ENCODE results near the gene MDFIC.

The MDFIC gene

GRCh38 chr7:114957444-114957843, 35.5 kb downstream of the MDFIC start:
- no peak for DNase-seq

- DNase-seq: no peak
These were observed 38.0 kb downstream of the MDFIC start for GRCh38 chr7:114959931-114960330.

- no peak for DNase-seq
These were observed 40.5 kb downstream of the MDFIC start for GRCh38 chr7:114962441-114962840.

GRCh38 chr7:114966156-114966555, 44.3 kb downstream of the MDFIC start:
- DNase-seq: no peak

- DNase-seq: no peak
These were observed 47.2 kb downstream of the MDFIC start for GRCh38 chr7:114969096-114969495.

GRCh38 chr7:114970308-114970707, 48.4 kb downstream of the MDFIC start:
- no peak for DNase-seq

- DNase-seq: no peak
These were observed 48.8 kb downstream of the MDFIC start for GRCh38 chr7:114970732-114971131.

- no peak for DNase-seq
These were observed 50.7 kb downstream of the MDFIC start for GRCh38 chr7:114972567-114972966.

GRCh38 chr7:114973147-114973546, 51.3 kb downstream of the MDFIC start:
- no peak for DNase-seq

- no peak for DNase-seq
These were observed 53.5 kb downstream of the MDFIC start for GRCh38 chr7:114975401-114975800.

GRCh38 chr7:114976666-114977065, 54.8 kb downstream of the MDFIC start:
- no peak for DNase-seq

- no peak for DNase-seq
These were observed 55.4 kb downstream of the MDFIC start for GRCh38 chr7:114977277-114977676.

- DNase-seq: no peak
These were observed 57.5 kb downstream of the MDFIC start for GRCh38 chr7:114979388-114979787.

- DNase-seq: no peak
These were observed 58.1 kb downstream of the MDFIC start for GRCh38 chr7:114979803-114980507.

- DNase-seq: no peak
These were observed 59.4 kb downstream of the MDFIC start for GRCh38 chr7:114981323-114981722.

- DNase-seq: no peak
These were observed 63.3 kb downstream of the MDFIC start for GRCh38 chr7:114985116-114985715.

- no peak for DNase-seq
These were observed 64.6 kb downstream of the MDFIC start for GRCh38 chr7:114986190-114987180.

- DNase-seq: no peak
These were observed 66.1 kb downstream of the MDFIC start for GRCh38 chr7:114988026-114988425.

GRCh38 chr7:114988755-114989375, 67.0 kb downstream of the MDFIC start:
- no peak for DNase-seq

GRCh38 chr7:114989531-114989930, 67.6 kb downstream of the MDFIC start:
- DNase-seq: no peak

GRCh38 chr7:114997487-114998404, 75.9 kb downstream of the MDFIC start:
- no peak for DNase-seq

GRCh38 chr7:115004121-115004520, 82.2 kb downstream of the MDFIC start:
- no peak for DNase-seq
